Measurements from ENCODE around the gene ATAD1. TPM values are rescaled to one million over a fixed set of nuclear protein-coding genes. Genes with fewer than 3 reads are reported as not detected.

ATAD1 gene
- total and polyA plus RNA-seq, 9 donors = 21.5 to 51.0 (median 39.1) TPM

DNA sequence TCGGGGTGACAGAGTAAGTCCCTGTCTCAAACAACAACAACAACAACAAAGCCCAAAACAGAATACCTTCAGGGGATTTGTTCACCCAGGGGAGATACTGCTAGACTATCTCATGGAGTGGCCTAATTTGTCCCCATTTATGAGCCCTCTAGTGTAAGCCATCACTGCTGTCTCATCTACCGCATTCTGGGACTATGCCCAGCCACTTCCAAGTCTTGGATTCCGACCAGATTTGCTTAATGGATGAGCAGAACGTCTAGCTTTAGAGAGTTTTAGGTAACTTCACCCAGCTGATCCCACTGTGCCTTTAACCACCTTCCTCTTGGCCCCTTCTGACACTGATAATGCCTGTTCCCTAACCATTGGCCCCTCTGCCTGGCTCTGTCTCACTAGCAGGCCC, 111.3 kb downstream of the ATAD1 start:
- Histone ChIP-seq H3K27me3 (no peaks in the 10 kb centered on the region), H3K4me1 (ENCODE audit: insufficient read depth) (peaks cover 2% of the 10 kb centered on the region), H3K4me3 (no peak overlapping the region), H3K27ac (no peak overlapping the region), H3K36me3 (no peaks in the 10 kb centered on the region), H3K9me3 (no peaks in the 10 kb centered on the region)
- 76 to 85% (median 79%) methylated on average over 4 of the region's 4 CpGs for WGBS, 3 donors
- DNase-seq = no peak
- TF ChIP-seq, protein P1, sequence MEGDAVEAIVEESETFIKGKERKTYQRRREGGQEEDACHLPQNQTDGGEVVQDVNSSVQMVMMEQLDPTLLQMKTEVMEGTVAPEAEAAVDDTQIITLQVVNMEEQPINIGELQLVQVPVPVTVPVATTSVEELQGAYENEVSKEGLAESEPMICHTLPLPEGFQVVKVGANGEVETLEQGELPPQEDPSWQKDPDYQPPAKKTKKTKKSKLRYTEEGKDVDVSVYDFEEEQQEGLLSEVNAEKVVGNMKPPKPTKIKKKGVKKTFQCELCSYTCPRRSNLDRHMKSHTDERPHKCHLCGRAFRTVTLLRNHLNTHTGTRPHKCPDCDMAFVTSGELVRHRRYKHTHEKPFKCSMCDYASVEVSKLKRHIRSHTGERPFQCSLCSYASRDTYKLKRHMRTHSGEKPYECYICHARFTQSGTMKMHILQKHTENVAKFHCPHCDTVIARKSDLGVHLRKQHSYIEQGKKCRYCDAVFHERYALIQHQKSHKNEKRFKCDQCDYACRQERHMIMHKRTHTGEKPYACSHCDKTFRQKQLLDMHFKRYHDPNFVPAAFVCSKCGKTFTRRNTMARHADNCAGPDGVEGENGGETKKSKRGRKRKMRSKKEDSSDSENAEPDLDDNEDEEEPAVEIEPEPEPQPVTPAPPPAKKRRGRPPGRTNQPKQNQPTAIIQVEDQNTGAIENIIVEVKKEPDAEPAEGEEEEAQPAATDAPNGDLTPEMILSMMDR (IDR thresholded peaks at IDR 0.05) = no peak
- TF ChIP-seq EP300 (IDR thresholded peaks at IDR 0.05) (no peak), POLR2A (IDR thresholded peaks at IDR 0.05) (no peak)
- intact Hi-C loops (cut with DNase I) = no loop called here

DNA sequence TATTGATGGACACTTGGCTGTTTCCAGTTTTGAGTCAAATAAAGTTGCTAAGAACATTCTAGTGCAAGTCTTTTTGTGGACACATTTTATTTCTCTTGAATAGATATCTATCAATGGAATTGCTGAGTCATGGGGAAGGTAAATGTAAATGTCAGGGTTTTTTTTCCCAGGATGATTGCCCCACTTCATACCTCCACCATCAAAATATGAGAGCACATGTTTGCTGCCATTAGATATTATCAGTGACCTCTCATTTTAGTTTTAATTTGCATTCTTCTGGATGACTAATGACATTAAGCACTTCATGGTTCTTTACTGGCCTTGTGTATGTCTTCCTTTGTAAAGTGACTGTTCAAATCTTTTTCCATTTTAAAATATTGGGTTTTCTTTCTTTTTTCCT, 112.7 kb downstream of the ATAD1 start:
- H3K36me3 ChIP-seq = no peaks in the 10 kb centered on the region
- no peaks in the 10 kb centered on the region for H3K9me3 ChIP-seq
- intact Hi-C loops (cut with DNase I) = no loop called here
- H3K4me3 ChIP-seq = no peak overlapping the region
- DNase-seq = no peak
- no peaks in the 10 kb centered on the region for H3K27me3 ChIP-seq
- no peak for TF ChIP-seq EP300 (IDR thresholded peaks at IDR 0.05)
- no peak for TF ChIP-seq POLR2A (IDR thresholded peaks at IDR 0.05)
- TF ChIP-seq, protein P1 (IDR thresholded peaks at IDR 0.05) = no peak
- H3K4me1 ChIP-seq (ENCODE audit: insufficient read depth) = peaks cover 4% of the 10 kb centered on the region
- no peak overlapping the region for H3K27ac ChIP-seq

DNA sequence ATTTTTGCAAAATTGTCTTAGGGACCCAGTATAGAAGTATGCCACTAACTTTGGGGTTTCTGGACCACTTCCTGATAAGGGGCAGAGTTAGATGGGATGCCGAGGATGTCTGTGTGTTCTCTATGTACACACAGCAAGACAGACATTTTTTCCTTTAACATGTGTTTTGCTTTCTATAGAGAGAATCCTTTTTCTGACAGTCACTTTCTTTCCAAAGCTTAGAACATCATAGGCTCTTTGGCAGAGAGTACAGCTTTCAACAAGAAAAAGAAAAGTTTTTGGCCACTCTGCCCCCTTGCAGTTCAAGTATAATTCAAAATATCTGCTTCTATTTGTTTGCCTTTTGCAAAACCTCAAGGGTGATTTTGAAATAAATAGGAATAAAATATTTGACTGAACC, 114.3 kb downstream of the ATAD1 start:
- H3K27me3 ChIP-seq = no peaks in the 10 kb centered on the region
- 14 to 27% (median 26%) methylated on average over 1 of the region's 1 CpG for WGBS, 3 donors
- peak overlapping the region in 1 of 2 donors; percentile 4 for H3K27ac ChIP-seq
- H3K4me1 ChIP-seq (ENCODE audit: insufficient read depth) = peaks cover 4% of the 10 kb centered on the region
- H3K4me3 ChIP-seq = no peak overlapping the region
- intact Hi-C loops (cut with DNase I) = no loop called here
- H3K9me3 ChIP-seq = no peaks in the 10 kb centered on the region
- TF ChIP-seq EP300 (IDR thresholded peaks at IDR 0.05) = no peak
- TF ChIP-seq POLR2A (IDR thresholded peaks at IDR 0.05) = no peak
- TF ChIP-seq, protein P1 (IDR thresholded peaks at IDR 0.05) = no peak
- no peak for DNase-seq
- H3K36me3 ChIP-seq = no peaks in the 10 kb centered on the region

DNA sequence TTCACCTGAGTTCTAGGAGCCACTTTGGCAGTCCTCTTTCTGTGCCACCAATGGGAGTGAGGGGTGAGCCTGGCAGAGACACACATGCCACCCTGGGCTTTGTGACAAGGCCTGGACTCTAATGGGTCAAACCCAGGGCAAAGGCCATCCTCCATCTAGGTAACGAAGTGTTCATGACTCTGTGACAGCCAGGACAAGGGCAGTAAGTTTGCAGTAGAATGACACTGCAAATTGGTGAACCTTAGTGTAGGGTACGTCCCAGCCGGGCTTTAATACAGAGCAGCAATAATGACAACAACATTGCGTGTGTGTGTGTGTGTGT, 115.1 kb downstream of the ATAD1 start:
- Histone ChIP-seq H3K9me3 (no peaks in the 10 kb centered on the region), H3K4me1 (ENCODE audit: insufficient read depth) (peaks cover 4% of the 10 kb centered on the region)

More for the DNA sequence above, 115.1 kb downstream of the ATAD1 start:
- H3K36me3 ChIP-seq = no peaks in the 10 kb centered on the region
- no peaks in the 10 kb centered on the region for H3K27me3 ChIP-seq
- intact Hi-C loops (cut with DNase I) = no loop called here
- H3K4me3 ChIP-seq = no peak overlapping the region
- DNase-seq = no peak
- H3K27ac ChIP-seq = no peak overlapping the region
- no peak for TF ChIP-seq EP300 (IDR thresholded peaks at IDR 0.05)
- no peak for TF ChIP-seq POLR2A (IDR thresholded peaks at IDR 0.05)
- TF ChIP-seq, protein P1 (IDR thresholded peaks at IDR 0.05) = no peak
- WGBS, 3 donors = 89 to 96% (median 94%) methylated on average over 4 of the region's 4 CpGs
